ENCODE data around the gene ZNF30. TPM values are rescaled to one million over a fixed set of nuclear protein-coding genes. Genes with fewer than 3 reads are reported as not detected.

The ZNF30 gene
- total RNA-seq, 1 experiment from 2014 or later, result 8.5 TPM

- no peak overlapping the region for H3K9ac ChIP-seq (ENCODE audit: low read length)
- H3K79me2 ChIP-seq (ENCODE audit: low read length), result no peaks in the 10 kb centered on the region
- no peak overlapping the region for H3K27ac ChIP-seq (ENCODE audit: low read length)
- peaks cover 5% of the 10 kb centered on the region; the same call in 1 of the 2 replicates for H3K27me3 ChIP-seq (ENCODE audit: low read length)
- no peak overlapping the region for H2AFZ ChIP-seq (ENCODE audit: low read length)
- peaks cover 6% of the 10 kb centered on the region; the same call in 1 of the 2 replicates for H3K9me3 ChIP-seq (ENCODE audit: low read length)
- no peaks in the 10 kb centered on the region; the same call in 1 of the 2 replicates for H3K36me3 ChIP-seq (ENCODE audit: insufficient read depth, low read length)
- no peak overlapping the region for H3K4me3 ChIP-seq (ENCODE audit: low read length)
- no peak for DNase-seq
- H4K20me1 ChIP-seq (ENCODE audit: insufficient read depth, low read depth, low read length), result no peaks in the 10 kb centered on the region
- no peaks in the 10 kb centered on the region for H3K9me2 ChIP-seq (replicated peaks; ENCODE audit: insufficient read depth, low read length)
- no peak overlapping the region for H3K4me2 ChIP-seq (ENCODE audit: low read depth, low read length, poor library complexity, severe bottlenecking)
- H3K4me1 ChIP-seq (ENCODE audit: low read length), result peaks cover 7% of the 10 kb centered on the region
These were observed 45.5 kb downstream of the ZNF30 start for GRCh38 chr19:34972163-34972705.

GRCh38 chr19:34974646-34975045, 47.9 kb downstream of the ZNF30 start:
- Histone ChIP-seq H4K20me1 (ENCODE audit: insufficient read depth, low read depth, low read length) (no peaks in the 10 kb centered on the region), H3K4me3 (ENCODE audit: low read length) (no peak overlapping the region), H3K9ac (ENCODE audit: low read length) (no peak overlapping the region), H3K27ac (ENCODE audit: low read length) (no peak overlapping the region), H3K9me2 (replicated peaks; ENCODE audit: insufficient read depth, low read length) (no peaks in the 10 kb centered on the region), H3K36me3 (ENCODE audit: insufficient read depth, low read length) (no peaks in the 10 kb centered on the region), H3K4me2 (ENCODE audit: low read depth, low read length, poor library complexity, severe bottlenecking) (no peak overlapping the region), H3K27me3 (ENCODE audit: low read length) (no peaks in the 10 kb centered on the region; the same call in 1 of the 2 replicates), H2AFZ (ENCODE audit: low read length) (no peak overlapping the region), H3K9me3 (ENCODE audit: low read length) (0 out of 2 replicates have a peak, but pooled peaks cover 6% of the 10 kb centered on the region), H3K4me1 (ENCODE audit: low read length) (peaks cover 7% of the 10 kb centered on the region), H3K79me2 (ENCODE audit: low read length) (no peaks in the 10 kb centered on the region)
- DNase-seq, result no peak

- no peak overlapping the region for H3K4me3 ChIP-seq (ENCODE audit: low read length)
- no peaks in the 10 kb centered on the region for H3K79me2 ChIP-seq (ENCODE audit: low read length)
- H3K27ac ChIP-seq (ENCODE audit: low read length), result no peak overlapping the region
- H3K9me3 ChIP-seq (ENCODE audit: low read length), result 0 out of 2 replicates have a peak, but pooled peaks cover 6% of the 10 kb centered on the region
- H4K20me1 ChIP-seq (ENCODE audit: insufficient read depth, low read depth, low read length), result no peaks in the 10 kb centered on the region
- no peak overlapping the region for H3K9ac ChIP-seq (ENCODE audit: low read length)
- no peaks in the 10 kb centered on the region; the same call in 1 of the 2 replicates for H3K27me3 ChIP-seq (ENCODE audit: low read length)
- peaks cover 7% of the 10 kb centered on the region for H3K4me1 ChIP-seq (ENCODE audit: low read length)
- no peaks in the 10 kb centered on the region for H3K36me3 ChIP-seq (ENCODE audit: insufficient read depth, low read length)
- DNase-seq, result no peak
- no peak overlapping the region for H3K4me2 ChIP-seq (ENCODE audit: low read depth, low read length, poor library complexity, severe bottlenecking)
- H2AFZ ChIP-seq (ENCODE audit: low read length), result no peak overlapping the region
- no peaks in the 10 kb centered on the region for H3K9me2 ChIP-seq (replicated peaks; ENCODE audit: insufficient read depth, low read length)
These were observed 48.4 kb downstream of the ZNF30 start for GRCh38 chr19:34975056-34975455.

- Histone ChIP-seq H3K9me2 (replicated peaks; ENCODE audit: insufficient read depth, low read length) (no peaks in the 10 kb centered on the region), H3K4me2 (ENCODE audit: low read depth, low read length, poor library complexity, severe bottlenecking) (no peak overlapping the region), H2AFZ (ENCODE audit: low read length) (no peak overlapping the region), H3K27ac (ENCODE audit: low read length) (no peak overlapping the region), H3K79me2 (ENCODE audit: low read length) (no peaks in the 10 kb centered on the region), H4K20me1 (ENCODE audit: insufficient read depth, low read depth, low read length) (no peaks in the 10 kb centered on the region), H3K9me3 (ENCODE audit: low read length) (0 out of 2 replicates have a peak, but pooled peaks cover 6% of the 10 kb centered on the region), H3K4me1 (ENCODE audit: low read length) (peaks cover 7% of the 10 kb centered on the region), H3K36me3 (ENCODE audit: insufficient read depth, low read length) (no peaks in the 10 kb centered on the region), H3K4me3 (ENCODE audit: low read length) (no peak overlapping the region), H3K27me3 (ENCODE audit: low read length) (no peaks in the 10 kb centered on the region; the same call in 1 of the 2 replicates), H3K9ac (ENCODE audit: low read length) (no peak overlapping the region)
- DNase-seq, result no peak
These were observed 49.9 kb downstream of the ZNF30 start for GRCh38 chr19:34976611-34977010.

- H3K9me2 ChIP-seq (replicated peaks; ENCODE audit: insufficient read depth, low read length), result no peaks in the 10 kb centered on the region
- no peak overlapping the region for H3K4me2 ChIP-seq (ENCODE audit: low read depth, low read length, poor library complexity, severe bottlenecking)
- 0 out of 2 replicates have a peak, but pooled peaks cover 6% of the 10 kb centered on the region for H3K9me3 ChIP-seq (ENCODE audit: low read length)
- no peak for DNase-seq
- no peak overlapping the region for H3K4me3 ChIP-seq (ENCODE audit: low read length)
- H3K79me2 ChIP-seq (ENCODE audit: low read length), result no peaks in the 10 kb centered on the region
- H3K36me3 ChIP-seq (ENCODE audit: insufficient read depth, low read length), result no peaks in the 10 kb centered on the region
- H4K20me1 ChIP-seq (ENCODE audit: insufficient read depth, low read depth, low read length), result no peaks in the 10 kb centered on the region
- H3K27me3 ChIP-seq (ENCODE audit: low read length), result no peaks in the 10 kb centered on the region; the same call in 1 of the 2 replicates
- no peak overlapping the region for H2AFZ ChIP-seq (ENCODE audit: low read length)
- H3K27ac ChIP-seq (ENCODE audit: low read length), result no peak overlapping the region
- no peaks in the 10 kb centered on the region for H3K4me1 ChIP-seq (ENCODE audit: low read length)
- H3K9ac ChIP-seq (ENCODE audit: low read length), result no peak overlapping the region
These were observed 53.3 kb downstream of the ZNF30 start for GRCh38 chr19:34979819-34980640.

GRCh38 chr19:34982275-34982674, 55.6 kb downstream of the ZNF30 start:
- Histone ChIP-seq H3K9ac (ENCODE audit: low read length) (no peak overlapping the region), H2AFZ (ENCODE audit: low read length) (no peak overlapping the region), H3K4me1 (ENCODE audit: low read length) (no peaks in the 10 kb centered on the region), H3K4me3 (ENCODE audit: low read length) (no peak overlapping the region), H3K9me3 (ENCODE audit: low read length) (no peaks in the 10 kb centered on the region), H3K9me2 (replicated peaks; ENCODE audit: insufficient read depth, low read length) (no peaks in the 10 kb centered on the region), H3K4me2 (ENCODE audit: low read depth, low read length, poor library complexity, severe bottlenecking) (no peak overlapping the region), H3K27me3 (ENCODE audit: low read length) (no peaks in the 10 kb centered on the region), H3K27ac (ENCODE audit: low read length) (no peak overlapping the region), H3K36me3 (ENCODE audit: insufficient read depth, low read length) (no peaks in the 10 kb centered on the region), H3K79me2 (ENCODE audit: low read length) (no peaks in the 10 kb centered on the region), H4K20me1 (ENCODE audit: insufficient read depth, low read depth, low read length) (no peaks in the 10 kb centered on the region)
- DNase-seq, result no peak

- H3K36me3 ChIP-seq (ENCODE audit: insufficient read depth, low read length), result no peaks in the 10 kb centered on the region
- no peak for DNase-seq
- H3K9me2 ChIP-seq (replicated peaks; ENCODE audit: insufficient read depth, low read length), result no peaks in the 10 kb centered on the region
- no peaks in the 10 kb centered on the region for H3K9me3 ChIP-seq (ENCODE audit: low read length)
- no peaks in the 10 kb centered on the region for H3K27me3 ChIP-seq (ENCODE audit: low read length)
- no peak overlapping the region for H3K4me2 ChIP-seq (ENCODE audit: low read depth, low read length, poor library complexity, severe bottlenecking)
- no peaks in the 10 kb centered on the region for H4K20me1 ChIP-seq (ENCODE audit: insufficient read depth, low read depth, low read length)
- H3K27ac ChIP-seq (ENCODE audit: low read length), result no peak overlapping the region
- H3K9ac ChIP-seq (ENCODE audit: low read length), result no peak overlapping the region
- no peaks in the 10 kb centered on the region for H3K79me2 ChIP-seq (ENCODE audit: low read length)
- no peaks in the 10 kb centered on the region for H3K4me1 ChIP-seq (ENCODE audit: low read length)
- no peak overlapping the region for H2AFZ ChIP-seq (ENCODE audit: low read length)
- no peak overlapping the region for H3K4me3 ChIP-seq (ENCODE audit: low read length)
These were observed 57.1 kb downstream of the ZNF30 start for GRCh38 chr19:34983786-34984185.

GRCh38 chr19:34984287-34984686, 57.6 kb downstream of the ZNF30 start:
- Histone ChIP-seq H3K9me3 (ENCODE audit: low read length) (no peaks in the 10 kb centered on the region), H4K20me1 (ENCODE audit: insufficient read depth, low read depth, low read length) (no peaks in the 10 kb centered on the region), H3K79me2 (ENCODE audit: low read length) (no peaks in the 10 kb centered on the region), H3K4me2 (ENCODE audit: low read depth, low read length, poor library complexity, severe bottlenecking) (no peak overlapping the region), H3K4me3 (ENCODE audit: low read length) (no peak overlapping the region), H2AFZ (ENCODE audit: low read length) (no peak overlapping the region), H3K9me2 (replicated peaks; ENCODE audit: insufficient read depth, low read length) (no peaks in the 10 kb centered on the region), H3K36me3 (ENCODE audit: insufficient read depth, low read length) (no peaks in the 10 kb centered on the region), H3K27me3 (ENCODE audit: low read length) (no peaks in the 10 kb centered on the region), H3K4me1 (ENCODE audit: low read length) (no peaks in the 10 kb centered on the region), H3K27ac (ENCODE audit: low read length) (no peak overlapping the region), H3K9ac (ENCODE audit: low read length) (no peak overlapping the region)
- DNase-seq, result no peak
